ENCODE data around the gene PVR.

DNA sequence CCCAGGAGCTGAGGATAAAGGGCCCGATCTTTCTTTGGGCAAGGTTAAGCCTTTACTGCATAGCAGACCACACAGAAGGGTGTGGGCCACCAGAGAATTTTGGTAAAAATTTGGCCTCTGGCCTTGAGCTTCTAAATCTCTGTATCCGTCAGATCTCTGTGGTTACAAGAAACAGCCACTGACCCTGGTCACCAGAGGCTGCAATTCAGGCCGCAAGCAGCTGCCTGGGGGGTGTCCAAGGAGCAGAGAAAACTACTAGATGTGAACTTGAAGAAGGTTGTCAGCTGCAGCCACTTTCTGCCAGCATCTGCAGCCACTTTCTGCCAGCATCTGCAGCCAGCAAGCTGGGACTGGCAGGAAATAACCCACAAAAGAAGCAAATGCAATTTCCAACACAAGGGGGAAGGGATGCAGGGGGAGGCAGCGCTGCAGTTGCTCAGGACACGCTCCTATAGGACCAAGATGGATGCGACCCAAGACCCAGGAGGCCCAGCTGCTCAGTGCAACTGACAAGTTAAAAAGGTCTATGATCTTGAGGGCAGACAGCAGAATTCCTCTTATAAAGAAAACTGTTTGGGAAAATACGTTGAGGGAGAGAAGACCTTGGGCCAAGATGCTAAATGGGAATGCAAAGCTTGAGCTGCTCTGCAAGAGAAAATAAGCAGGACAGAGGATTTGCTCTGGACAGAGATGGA, 19.1 kb downstream of the PVR start:
- TF ChIP-seq, protein P1, sequence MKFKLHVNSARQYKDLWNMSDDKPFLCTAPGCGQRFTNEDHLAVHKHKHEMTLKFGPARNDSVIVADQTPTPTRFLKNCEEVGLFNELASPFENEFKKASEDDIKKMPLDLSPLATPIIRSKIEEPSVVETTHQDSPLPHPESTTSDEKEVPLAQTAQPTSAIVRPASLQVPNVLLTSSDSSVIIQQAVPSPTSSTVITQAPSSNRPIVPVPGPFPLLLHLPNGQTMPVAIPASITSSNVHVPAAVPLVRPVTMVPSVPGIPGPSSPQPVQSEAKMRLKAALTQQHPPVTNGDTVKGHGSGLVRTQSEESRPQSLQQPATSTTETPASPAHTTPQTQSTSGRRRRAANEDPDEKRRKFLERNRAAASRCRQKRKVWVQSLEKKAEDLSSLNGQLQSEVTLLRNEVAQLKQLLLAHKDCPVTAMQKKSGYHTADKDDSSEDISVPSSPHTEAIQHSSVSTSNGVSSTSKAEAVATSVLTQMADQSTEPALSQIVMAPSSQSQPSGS (tag by site-specific recombination; IDR thresholded peaks at IDR 0.05; ENCODE audit: low read depth), result no peak
- TF ChIP-seq, protein P2, sequence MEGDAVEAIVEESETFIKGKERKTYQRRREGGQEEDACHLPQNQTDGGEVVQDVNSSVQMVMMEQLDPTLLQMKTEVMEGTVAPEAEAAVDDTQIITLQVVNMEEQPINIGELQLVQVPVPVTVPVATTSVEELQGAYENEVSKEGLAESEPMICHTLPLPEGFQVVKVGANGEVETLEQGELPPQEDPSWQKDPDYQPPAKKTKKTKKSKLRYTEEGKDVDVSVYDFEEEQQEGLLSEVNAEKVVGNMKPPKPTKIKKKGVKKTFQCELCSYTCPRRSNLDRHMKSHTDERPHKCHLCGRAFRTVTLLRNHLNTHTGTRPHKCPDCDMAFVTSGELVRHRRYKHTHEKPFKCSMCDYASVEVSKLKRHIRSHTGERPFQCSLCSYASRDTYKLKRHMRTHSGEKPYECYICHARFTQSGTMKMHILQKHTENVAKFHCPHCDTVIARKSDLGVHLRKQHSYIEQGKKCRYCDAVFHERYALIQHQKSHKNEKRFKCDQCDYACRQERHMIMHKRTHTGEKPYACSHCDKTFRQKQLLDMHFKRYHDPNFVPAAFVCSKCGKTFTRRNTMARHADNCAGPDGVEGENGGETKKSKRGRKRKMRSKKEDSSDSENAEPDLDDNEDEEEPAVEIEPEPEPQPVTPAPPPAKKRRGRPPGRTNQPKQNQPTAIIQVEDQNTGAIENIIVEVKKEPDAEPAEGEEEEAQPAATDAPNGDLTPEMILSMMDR (tag by site-specific recombination; IDR thresholded peaks at IDR 0.05), result no peak
- TF ChIP-seq, protein P3, sequence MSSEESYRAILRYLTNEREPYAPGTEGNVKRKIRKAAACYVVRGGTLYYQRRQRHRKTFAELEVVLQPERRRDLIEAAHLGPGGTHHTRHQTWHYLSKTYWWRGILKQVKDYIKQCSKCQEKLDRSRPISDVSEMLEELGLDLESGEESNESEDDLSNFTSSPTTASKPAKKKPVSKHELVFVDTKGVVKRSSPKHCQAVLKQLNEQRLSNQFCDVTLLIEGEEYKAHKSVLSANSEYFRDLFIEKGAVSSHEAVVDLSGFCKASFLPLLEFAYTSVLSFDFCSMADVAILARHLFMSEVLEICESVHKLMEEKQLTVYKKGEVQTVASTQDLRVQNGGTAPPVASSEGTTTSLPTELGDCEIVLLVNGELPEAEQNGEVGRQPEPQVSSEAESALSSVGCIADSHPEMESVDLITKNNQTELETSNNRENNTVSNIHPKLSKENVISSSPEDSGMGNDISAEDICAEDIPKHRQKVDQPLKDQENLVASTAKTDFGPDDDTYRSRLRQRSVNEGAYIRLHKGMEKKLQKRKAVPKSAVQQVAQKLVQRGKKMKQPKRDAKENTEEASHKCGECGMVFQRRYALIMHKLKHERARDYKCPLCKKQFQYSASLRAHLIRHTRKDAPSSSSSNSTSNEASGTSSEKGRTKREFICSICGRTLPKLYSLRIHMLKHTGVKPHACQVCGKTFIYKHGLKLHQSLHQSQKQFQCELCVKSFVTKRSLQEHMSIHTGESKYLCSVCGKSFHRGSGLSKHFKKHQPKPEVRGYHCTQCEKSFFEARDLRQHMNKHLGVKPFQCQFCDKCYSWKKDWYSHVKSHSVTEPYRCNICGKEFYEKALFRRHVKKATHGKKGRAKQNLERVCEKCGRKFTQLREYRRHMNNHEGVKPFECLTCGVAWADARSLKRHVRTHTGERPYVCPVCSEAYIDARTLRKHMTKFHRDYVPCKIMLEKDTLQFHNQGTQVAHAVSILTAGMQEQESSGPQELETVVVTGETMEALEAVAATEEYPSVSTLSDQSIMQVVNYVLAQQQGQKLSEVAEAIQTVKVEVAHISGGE (tag by site-specific recombination; conservative IDR thresholded peaks at IDR 0.05; ENCODE audit: low read depth), result no peak
- TF ChIP-seq, protein P4, sequence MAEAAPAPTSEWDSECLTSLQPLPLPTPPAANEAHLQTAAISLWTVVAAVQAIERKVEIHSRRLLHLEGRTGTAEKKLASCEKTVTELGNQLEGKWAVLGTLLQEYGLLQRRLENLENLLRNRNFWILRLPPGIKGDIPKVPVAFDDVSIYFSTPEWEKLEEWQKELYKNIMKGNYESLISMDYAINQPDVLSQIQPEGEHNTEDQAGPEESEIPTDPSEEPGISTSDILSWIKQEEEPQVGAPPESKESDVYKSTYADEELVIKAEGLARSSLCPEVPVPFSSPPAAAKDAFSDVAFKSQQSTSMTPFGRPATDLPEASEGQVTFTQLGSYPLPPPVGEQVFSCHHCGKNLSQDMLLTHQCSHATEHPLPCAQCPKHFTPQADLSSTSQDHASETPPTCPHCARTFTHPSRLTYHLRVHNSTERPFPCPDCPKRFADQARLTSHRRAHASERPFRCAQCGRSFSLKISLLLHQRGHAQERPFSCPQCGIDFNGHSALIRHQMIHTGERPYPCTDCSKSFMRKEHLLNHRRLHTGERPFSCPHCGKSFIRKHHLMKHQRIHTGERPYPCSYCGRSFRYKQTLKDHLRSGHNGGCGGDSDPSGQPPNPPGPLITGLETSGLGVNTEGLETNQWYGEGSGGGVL (tag by site-specific recombination; IDR thresholded peaks at IDR 0.05), result no peak
- no peak for TF ChIP-seq ZNF530 (tag by site-specific recombination; IDR thresholded peaks at IDR 0.05; ENCODE audit: low read depth)
- no peak for TF ChIP-seq ZSCAN23 (tag by site-specific recombination; IDR thresholded peaks at IDR 0.05)
- no peak for TF ChIP-seq ZNF302 (tag by site-specific recombination; IDR thresholded peaks at IDR 0.05; ENCODE audit: low read depth)
- TF ChIP-seq ZXDB (tag by site-specific recombination; IDR thresholded peaks at IDR 0.05), result no peak

Measured in HEK293 (cell line).